ENCODE results near the gene SIGMAR1.

The SIGMAR1 gene

DNA sequence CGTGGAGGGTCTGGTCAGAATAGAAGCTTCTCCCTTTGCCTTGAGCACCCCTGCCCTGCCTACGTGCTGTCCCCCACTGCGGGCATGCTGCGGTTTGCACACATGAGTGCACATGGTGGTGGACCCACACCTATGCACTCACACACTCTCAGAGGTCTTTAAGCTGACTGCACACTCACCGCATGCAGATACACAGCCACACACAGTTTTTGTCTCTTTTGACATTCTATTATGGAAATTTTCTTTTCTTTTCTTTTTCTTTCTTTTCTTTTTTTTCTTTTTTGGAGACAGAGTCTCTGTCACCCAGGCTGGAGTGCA lies 8.1 kb downstream of the SIGMAR1 start:
- no peak for DNase-seq

DNA sequence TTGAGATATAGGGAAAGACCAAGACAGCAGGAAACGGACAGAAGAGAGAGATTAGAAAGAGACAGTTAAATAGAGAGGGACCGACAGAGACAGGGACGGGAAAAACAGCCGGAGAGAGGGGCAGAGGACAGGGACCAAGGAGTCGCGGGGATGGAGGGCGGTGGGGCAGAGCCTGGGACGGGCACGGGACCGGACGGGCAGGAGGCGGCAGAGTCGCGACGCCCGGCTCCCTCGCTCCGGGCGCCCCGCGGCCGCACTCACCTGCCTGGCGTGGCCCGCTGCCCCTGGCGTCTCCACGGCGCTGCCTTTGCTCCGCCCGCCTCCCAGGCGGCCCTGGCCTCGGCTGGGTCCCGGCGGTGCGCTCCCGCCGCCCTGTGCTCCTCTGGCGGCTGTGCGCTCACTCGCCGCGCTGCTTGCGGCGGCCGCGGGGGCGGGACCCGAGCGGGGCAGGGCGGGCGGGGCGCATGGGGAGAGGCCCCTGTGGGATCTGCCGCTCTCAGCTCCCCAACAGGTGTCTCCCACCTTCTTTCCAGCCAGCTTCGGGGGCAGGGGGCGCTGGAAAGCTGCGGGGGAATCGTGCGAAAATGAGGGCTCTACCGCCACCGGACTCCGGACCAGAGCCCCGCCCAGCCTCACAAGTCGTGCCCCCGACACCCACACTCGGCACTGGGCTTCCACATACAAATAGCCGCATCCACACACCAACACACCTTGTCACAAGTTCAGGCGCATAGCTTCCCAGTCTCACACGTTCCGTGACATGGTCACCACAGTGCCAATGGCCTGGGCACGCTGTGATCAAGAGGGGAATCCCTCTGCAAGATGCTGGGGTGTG lies 8.7 kb downstream of the SIGMAR1 start, which contains the start of gene ARID3C:
ARID3C (minus strand) TSS at position 411 of the 835 bp plus-strand sequence. CDS start 1,052 bp downstream, outside the sequence.
- peak; percentile 63 for DNase-seq

DNA sequence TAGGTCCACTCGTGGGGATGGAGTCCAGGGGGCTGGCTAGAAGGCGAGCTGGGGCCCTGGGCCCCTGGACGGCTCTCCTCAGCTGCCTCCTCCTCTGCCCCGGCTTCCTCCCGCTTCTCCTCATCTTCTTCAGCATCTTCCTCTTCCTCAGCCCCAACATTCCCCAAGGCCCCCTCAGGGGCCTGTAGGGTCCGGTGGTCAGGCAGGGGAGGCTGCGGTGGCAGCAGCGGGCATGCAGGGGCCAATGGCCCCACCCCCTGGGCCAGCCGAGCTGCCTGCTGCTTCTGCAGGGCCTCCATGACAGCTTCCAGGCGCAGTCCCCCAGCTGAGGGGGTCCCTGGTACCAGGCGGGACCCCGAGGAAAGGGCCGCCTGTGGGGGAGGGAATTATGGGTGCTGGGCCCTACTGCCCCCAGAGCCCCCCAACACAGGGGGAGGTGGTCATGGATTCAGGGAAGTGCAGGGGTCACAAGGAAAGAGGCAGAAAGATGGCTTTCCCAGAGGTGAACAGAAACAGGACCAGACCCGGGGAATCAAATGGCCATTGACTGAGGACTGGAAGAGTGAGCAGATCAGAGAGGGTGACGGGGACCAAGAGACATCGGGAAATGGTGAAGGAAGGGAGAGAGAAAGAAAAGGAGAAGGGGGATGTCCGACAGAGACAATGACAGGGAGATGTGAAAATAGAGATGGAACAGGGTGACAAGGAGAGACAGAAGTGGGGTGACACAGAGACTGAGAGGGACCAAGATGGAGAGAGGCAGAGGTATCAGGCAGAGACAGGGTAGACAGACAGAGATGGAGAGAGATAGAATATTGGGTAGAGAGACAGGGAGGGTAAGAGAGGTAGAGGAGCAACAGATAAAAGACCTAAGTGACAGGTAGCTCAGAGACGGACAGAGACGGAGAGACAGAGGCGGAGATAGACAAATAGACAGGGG lies 9.6 kb downstream of the SIGMAR1 start:
- no peak for DNase-seq

DNA sequence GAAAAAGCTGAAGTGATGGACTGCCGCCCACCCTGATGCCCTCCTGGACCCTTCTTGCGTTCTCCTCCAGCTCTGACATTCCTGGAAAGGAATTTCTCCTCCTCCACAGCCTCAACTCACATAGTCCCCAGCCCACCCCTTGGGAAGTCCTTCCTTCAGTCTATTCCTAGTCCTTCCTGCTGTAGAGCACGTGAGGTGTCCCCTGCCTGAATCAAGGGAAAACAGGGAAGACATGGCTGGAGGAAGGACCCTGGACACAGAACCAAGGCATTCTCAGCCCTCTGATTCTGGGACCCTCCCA lies 12.5 kb downstream of the SIGMAR1 start:
- no peak for DNase-seq

DNA sequence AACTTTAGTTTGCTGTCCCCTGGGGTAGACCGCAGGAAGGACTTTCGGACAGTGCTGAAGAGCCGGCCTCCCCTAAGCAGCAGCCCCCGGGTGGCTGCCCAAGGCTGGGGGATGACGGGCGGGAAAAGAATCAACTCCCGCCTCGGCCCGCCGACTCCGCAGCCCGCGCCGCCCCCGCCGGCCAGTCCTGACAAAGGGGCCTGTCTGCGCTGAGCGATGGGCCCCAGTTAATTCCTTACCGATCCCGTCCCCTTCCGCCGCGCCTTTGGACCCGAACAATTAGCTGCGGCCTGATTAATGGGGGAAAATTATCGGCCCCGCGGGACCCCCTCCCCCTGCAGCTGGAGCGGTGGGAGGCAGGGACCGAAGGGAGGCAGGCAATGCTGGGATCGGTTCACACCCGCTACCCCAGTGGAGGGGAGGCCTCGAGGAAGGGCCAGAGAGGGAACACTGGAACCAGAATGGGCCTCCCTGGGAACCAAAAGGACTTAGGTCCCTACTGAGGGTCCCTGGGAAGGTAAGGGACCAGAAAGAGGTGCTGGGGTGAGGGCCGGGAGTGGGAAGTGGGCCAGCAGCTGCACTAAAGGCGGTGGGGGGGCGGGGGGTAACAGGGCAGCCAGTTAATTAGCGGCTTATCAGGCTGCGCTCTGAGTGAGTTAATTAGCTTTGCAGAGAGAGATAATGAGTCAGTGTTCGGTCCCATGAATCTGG lies 13.0 kb downstream of the SIGMAR1 start:
- no peak for DNase-seq

DNA sequence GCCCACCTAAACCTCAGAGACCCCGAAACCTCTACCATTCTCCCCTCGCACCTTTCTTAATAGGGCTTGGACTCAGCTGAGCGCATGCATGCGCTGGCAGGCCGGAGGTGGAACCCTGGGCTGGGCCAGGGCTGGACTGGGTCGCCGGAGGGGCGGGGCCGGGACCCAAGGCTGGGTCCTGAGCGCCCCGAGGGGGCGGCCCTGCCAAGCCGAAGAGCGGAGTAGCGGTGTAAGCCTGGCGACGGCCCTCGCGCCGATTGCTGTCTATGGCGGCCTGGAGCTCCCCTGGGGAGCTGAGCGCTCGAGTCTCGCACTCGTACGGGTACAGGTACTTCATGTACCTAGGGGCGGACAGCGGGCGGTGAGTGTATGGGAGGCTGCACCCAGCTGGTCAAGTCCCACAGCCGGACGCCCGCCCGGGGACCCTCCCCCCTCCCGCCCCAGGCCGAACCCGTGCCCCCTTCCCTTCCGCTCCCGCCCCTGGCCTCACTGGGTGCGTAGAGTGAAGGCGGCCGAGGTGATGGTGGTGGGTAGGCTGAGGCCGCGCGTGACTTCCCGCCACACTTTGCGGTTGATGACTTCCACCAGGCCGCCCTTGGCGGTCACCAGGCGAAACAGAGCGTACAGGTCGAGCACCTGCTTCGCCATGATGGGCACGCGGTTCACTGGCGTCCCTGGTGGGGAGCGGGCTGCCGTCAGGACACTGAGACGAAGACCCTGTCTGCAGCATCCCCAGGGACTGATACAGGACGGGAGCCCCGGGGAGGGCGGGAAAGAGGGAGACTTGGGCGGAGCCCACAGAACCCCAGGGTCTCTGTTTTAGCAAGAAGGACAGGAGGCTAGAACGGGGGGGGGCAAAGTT lies 14.0 kb downstream of the SIGMAR1 start:
- peak; percentile 23 for DNase-seq

DNA sequence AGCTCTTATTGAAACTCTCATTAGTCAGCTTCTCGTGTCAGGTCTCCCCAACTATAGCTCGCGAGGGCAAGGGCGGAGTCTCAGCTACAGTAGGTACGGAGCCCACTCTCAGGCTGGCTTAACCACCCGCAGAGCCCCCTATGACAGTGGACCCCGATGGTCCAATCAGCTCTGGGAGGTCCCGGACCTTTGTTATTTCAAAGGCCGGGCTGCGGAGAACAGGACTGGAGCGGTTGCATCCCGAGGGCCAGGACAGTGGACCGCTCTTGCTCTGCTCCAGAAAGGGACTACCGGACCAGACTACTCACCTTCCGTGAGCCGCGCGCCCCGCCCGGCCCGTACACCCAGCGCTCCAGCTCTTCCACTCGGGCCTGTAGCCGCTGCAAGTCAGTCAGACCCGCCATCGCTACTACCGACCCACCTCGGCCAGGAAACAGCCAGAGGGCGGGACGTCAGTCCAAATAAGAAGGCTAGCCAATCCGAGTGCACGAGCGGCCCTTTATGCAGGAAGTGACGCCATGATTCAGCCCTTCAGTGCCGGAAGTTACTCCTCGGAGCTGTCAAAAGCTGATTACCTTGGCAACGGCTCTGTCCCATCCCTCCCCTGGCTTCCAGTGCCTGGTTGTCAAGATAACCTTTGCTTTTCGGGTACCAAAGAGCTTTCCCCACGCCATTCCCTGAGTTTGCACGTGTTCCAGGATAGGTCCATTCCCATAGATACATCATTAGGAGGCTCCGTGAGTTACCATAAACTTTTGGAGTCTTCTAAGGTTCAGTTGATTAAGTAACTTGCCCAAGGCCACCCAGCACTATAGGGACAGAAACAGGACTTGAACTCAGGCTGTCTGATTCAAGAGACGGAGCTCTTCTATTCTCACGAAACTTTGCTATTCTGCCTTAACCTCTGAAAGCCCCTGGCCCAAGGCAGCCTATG lies 17.3 kb downstream of the SIGMAR1 start, which contains the start of gene DCTN3:
DCTN3 (minus strand) TSS at position 435 of the 934 bp plus-strand sequence; CDS start at position 404, 31 bp downstream.
- DNase-seq, result peak; percentile 91

DNA sequence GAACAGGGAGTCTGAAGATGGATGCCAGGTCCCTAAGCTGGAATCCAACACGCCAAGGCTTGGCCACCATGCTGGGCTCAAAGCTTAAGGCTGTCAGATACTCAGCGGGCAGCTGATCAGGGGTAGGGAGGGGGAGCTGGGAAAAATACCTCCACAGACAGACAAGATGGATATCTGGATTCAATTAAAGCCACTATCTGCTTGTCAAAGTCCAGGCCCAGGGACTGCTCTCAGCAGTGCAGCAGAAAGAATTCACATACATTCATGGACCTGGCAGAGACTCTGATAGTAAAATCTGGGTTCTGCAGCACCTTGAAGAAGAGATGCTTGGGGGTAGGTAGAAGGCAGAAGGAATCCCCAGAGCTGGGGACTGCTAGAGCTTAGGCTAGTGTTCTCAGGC lies 22.5 kb downstream of the SIGMAR1 start:
- no peak for DNase-seq

DNA sequence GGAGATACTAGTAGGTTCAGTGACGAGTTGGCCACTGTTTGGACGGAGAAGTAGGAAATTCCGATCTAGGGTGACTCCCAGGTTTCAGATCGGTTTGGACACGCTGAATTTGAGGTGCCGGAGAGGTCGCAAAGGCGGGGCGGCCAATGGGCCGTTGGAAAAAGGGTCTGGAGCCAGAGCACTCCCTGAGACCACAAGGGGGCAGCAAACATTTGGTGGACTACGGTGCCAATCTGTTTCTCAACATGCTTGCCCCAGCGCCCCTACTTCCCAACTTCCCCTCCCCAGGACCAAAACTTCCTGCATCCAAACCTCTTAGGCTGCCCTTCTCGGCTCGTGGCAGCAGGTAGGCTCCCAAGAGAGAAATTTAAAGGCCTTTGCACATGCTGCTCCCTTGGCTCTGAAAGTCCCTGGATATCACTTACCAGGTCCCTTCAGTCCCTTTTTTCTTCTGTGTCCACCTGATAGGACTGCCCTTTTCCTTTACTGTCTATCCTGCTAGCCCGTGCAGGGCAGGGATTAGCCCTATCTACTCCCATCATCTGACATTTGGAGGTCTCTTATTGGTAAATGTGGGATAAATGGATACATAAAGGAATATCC lies 24.7 kb downstream of the SIGMAR1 start:
- peak; percentile 66 for DNase-seq

DNA sequence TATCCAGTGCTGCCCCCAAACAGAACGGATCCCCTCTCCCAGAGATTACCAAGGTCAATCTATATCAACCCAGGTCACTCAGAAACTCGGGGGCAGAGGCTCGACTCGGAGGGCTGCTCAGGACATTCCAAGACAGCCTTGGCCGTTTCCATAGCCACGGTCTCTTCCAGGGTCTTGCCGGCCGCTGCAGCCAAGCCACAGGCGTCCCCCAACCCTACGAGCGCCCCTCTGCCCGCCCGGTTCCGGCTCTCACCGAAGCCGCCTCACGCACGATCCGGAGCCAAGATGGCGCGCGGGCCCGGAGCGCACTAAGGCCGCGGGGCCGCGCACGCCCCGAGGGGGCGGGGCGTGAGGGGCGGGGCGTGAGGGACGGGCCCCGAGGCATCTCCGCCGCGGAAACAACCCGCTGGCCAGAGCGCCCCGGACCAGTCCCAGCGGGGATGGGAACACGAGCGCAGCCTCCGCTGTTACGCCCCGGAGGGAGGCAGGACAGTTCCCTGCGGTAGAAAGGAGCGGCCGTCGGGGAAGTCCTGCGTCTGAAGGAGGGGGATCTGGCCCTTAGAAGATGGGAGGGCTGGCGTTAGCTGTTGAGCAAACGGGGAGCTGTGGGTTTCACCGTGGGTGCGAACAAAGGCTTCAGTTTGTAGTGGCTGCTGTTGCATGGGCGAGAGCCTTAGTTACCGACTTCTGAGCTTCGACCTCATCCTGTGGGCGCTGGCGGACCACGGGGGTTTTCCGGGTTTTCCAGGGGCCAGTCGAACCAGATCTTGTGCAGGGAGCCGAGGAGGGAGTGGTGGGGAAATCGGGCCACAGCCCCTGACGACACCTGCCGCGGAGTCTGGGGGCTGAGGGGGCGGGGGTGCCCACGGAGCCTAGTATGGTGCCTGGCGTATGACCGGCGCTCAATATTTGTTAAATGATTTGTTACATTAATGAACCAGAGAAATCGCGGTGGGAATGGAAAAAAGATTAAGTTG lies 25.5 kb downstream of the SIGMAR1 start, which contains the start of gene RPP25L:
RPP25L (minus strand) TSS at position 287 of the 977 bp plus-strand sequence. CDS start 801 bp downstream, outside the sequence.
- peak; percentile 85 for DNase-seq

DNA sequence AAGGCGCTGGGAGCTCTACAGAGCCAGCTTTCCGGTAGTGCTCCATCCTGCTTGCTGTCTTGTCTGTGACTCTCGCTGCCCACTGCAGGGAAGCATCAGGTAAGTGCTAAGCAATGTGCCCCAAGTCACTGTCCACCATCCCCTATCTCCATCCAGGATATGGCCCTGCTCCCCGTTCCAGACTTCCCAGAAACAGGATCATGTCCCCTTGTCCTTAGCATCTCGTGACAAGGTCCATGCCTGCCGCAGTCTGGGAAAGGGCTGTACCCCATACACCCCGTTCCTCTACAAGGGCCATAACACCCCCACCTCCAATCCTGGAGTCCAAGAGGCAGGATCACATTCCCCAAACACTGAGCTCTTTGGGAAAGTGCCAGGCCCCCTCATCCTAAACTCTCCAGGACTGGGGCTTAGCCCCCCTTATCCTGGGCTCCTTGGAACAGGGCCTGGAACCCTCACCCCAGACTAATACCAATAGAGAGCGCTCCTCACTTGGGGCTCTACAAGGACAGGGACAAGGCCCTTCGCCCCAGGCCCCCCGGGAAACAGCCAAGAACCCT lies 26.3 kb downstream of the SIGMAR1 start:
- DNase-seq, result no peak

DNA sequence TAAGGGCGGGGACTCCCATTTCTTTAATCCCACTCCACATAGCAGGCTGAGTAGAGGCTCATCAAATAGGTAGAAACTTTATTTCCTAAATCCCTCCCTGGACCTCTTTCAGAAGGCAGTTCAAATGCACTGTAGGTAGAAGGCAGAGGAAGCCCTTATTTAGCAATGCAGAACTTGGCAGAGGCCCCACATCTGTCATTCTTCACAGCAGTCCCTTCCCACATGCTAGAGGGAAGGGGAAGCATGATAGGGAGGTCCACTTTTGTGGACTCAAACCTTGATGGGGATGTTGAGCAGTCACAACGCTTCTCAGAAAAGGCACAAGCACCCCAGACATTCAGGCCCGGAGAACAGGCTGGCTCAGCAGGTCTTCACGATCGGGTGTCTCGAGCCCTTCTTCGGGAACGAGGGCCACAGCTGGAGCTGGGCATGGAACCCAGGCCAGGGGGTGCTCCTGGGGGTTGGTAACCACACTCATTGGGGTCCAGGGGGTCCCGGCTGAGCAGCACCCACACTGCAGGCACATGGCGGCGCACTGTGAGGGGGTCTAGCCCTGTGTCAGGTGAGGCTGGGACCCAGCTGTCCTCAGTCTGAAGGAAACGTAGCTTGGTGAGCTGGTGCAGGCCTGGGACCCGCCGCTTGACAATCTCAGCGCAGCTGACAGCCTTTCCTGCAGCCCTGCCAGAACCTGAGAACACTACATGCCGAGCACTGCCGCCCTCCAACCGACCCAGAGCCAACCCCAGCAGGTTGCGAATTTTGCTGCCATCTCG lies 27.0 kb downstream of the SIGMAR1 start:
- no peak for DNase-seq

DNA sequence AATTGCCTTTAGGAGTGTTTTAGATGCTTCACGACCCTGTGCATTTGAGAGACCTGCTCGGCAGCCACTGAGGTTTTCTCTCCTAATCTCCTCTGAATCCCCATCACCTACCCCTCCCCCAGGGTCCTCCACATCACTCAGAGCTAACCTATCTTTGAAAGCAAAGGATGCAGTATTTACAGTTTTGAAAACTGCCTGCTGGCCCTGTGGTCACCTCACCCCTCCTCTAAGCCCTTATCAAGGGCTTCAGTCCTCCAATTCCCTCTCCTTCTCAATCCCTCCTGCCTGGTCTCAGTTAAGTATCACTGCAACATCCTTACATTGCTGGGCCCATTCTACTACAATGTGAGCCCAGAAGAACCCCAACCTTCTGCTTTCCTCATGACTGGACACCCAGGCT lies 30.3 kb downstream of the SIGMAR1 start:
- DNase-seq, result no peak

DNA sequence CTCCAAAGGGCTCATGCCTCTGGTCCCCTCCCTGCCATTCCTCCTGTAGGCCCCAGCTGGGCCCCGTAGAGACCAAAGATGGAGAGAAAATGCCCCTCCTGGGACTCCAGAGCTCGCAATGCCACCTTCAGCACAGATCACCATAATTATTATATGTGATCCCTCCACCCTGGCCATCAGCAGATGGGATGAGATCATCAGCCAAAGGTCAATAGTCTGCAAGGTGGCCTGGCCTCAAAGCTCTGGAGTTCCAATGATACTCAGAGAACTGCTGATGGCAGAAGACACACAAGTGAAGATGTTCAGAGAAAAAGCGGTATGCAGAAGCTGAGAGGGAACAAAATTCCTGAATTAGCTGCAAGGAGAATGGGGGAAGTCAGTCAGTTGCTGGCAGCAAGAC lies 30.7 kb downstream of the SIGMAR1 start:
- no peak for DNase-seq

DNA sequence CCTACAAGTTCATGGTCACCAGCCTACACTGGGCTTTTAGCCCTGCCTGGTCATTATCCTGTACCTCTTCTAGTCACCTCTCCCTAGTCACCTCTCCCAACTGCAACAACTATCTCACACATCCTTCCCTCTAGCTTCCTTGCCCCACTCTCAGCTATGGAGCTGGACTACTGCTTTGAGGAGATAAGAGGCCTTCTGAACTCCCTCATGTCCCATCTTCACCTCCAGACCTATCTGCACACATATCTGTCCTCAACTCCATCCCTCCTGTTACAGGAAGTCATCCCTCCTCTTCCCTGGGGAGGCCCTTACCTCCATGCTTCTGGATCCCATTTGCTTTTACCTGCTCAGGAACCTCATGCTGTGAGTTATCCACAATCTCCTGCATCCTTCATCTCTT lies 31.4 kb downstream of the SIGMAR1 start:
- DNase-seq, result no peak

DNA sequence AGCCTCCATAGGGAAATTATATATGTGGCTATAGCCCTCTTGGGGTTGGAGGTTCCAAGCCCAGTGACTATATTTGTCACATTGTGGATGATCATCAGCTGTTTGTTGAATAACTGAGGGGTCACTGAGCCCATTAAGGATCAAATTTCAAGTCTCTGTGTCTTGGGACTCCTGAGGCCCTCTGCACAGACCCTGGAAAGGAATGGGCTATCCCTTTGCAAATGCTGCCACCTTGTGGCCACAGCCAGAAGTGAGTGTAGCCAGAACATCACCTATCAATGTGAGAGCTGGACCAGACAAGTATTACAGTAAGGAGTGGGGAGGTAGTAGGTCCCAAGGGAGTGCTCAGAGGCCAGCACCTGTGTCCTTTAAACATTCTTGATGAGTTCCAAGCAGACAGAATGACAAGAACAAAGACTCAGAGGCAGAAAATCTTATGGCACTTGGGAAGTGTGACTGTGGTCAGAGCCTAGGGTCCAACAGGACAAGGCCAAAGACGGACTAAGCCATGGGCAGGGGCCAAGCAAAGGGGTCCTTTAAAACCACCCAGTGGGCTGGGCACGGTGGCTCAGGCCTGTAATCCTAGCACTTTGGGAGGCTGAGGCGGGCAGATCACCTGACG lies 33.9 kb downstream of the SIGMAR1 start:
- peak; percentile 82 for DNase-seq

DNA sequence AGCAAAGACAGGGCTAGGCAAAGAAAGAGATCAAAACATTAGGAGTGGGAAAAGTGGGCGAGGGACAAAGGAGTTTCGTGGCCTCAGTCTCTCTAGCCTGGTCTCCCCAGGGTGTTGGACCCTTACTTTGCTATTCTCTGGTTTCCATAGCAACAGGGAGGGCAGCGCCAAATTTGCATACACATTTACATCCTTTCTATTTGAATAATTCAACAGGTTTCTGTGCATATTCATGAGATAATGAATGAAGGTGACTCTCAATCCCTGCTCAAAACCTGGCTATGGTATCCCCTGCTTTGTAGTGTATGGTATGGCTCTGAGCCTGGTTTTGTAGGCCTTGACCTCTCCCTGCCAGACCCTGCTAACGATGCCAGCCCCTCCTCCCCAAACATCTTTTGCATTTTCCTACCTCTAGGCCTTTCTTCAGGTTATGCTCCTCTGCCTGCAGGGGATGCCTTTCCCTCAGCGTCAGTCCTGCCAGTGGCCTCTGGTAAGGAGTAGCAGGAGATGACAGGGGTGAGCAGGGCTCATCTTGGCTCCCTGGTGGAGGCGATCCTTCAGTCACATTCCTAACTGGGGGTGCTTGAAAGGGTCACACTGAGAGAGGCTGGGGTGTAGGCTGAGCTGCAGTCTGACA lies 35.5 kb downstream of the SIGMAR1 start:
- no peak for DNase-seq

All from activated naive CD4-positive, alpha-beta T cell treated with anti-CD3 and anti-CD28 coated beads, Interleukin-2, amount 50 U/mL, for 16 hours (primary cell).